ENCODE measurements around the gene NAPEPLD.
"Not testable (repeated sequence)": the region's sequence is repeated elsewhere in the genome, so short reads cannot be mapped to it uniquely, and the experiment has no call there.

Gene NAPEPLD

GRCh38 chr7:103065667-103066066, 83.2 kb downstream of the NAPEPLD start:
- DNase-seq (ENCODE audit: low spot score), result peak; percentile 10

GRCh38 chr7:103063895-103064294, 85.0 kb downstream of the NAPEPLD start:
- DNase-seq (ENCODE audit: low spot score), result no peak

- no peak for DNase-seq (ENCODE audit: low spot score)
Observed at GRCh38 chr7:103059471-103059870, 89.4 kb downstream of the NAPEPLD start.

GRCh38 chr7:103058122-103058521, 90.8 kb downstream of the NAPEPLD start:
- no peak for DNase-seq (ENCODE audit: low spot score)

- not testable (repeated sequence) for DNase-seq (ENCODE audit: low spot score)
Observed at GRCh38 chr7:103056006-103056405, 92.9 kb downstream of the NAPEPLD start.

- no peak for DNase-seq (ENCODE audit: low spot score)
Observed at GRCh38 chr7:103051519-103051918, 97.4 kb downstream of the NAPEPLD start.

All from AG08395 (cell line).